NCI-H69 (cell line): ENCODE data around the gene TBX18.
A peak's percentile ranks its signal among the peaks of the same experiment; 100 is the strongest.

ENCODE experiments used
- DNase-seq: peaks from one replicate; lab custom pipeline; 2025; lab: John Stamatoyannopoulos, UW

TBX18 gene

DNA sequence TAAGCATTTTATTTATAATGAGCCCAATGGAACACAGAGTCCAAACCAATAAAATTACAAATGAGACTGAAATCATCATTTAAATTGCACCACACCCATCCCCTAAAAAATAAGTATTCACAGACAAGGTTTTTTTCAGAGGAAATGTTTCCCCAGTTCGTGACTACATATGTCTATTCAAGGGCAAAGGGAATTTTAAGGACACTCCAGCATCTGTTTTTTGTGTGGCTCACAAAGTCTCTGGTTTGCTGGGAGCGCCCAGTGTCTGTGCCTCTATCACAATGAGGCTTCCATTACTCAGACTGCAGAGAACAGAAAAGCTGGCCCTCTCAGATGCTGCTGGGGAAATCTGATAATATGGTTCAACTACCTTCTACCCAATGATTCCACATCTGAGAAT is 16.0 kb downstream of the TBX18 start:
- no peak for DNase-seq

GRCh38 chr6:84743616-84744015 is 20.8 kb downstream of the TBX18 start:
- no peak for DNase-seq

DNA sequence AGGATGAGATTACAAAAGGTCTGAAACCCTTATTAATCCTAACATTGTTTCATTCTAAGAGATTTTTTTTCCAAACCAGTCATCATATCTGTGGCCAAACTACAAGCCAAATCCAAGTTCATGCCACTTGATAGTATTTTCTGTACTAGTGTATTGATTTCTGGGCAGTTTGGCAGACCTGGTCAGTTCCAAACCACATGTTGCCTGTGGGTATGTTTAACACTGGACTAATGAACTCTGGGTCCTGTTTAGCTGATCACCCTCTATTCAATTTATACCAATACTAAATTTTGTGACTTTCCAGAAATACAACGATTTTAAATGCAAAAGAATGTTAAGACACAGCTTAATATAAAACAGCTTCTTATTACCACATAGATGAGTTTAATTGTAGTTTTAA is 24.0 kb downstream of the TBX18 start:
- no peak for DNase-seq

- DNase-seq, result no peak
These were observed 24.6 kb downstream of the TBX18 start for GRCh38 chr6:84739866-84740208.

- no peak for DNase-seq
These were observed 25.2 kb downstream of the TBX18 start for GRCh38 chr6:84738996-84739865.

DNA sequence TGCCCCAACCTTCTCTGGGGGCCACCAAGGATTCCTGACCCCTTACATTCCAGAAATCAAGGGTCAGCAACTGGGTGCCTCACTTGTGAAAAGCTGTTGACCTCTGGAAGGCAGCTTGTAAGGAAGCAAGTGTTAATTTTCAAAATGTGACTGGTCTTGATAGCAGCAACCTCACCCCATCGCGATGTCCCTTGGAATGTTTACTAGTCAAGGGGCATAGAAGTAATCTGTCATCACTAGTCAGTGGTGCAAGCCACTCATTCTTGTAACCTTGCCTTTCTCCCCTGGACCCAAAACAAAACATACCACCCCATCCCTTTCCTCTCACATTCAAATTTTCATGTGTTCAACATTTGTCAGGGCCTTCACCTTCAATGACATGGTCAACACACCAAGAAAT is 30.5 kb downstream of the TBX18 start:
- DNase-seq, result no peak

DNA sequence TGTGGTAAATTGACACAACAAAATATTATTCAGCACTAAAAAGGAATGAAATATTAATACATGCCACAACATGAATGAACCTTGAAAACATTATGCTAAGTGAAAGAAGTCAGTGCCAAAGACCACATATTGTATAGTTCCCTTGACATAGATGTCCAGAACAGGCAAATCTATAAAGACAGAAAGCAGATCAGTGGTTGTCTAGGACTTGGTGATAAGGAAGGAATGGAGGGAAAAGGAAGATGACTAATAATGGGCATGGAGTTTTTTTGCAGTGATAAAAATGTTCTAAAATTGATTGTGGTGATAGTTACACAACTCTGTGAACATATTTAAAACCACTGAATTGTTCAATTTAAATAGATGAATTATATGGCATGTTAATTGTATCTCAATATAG is 32.5 kb downstream of the TBX18 start:
- DNase-seq, result no peak

DNA sequence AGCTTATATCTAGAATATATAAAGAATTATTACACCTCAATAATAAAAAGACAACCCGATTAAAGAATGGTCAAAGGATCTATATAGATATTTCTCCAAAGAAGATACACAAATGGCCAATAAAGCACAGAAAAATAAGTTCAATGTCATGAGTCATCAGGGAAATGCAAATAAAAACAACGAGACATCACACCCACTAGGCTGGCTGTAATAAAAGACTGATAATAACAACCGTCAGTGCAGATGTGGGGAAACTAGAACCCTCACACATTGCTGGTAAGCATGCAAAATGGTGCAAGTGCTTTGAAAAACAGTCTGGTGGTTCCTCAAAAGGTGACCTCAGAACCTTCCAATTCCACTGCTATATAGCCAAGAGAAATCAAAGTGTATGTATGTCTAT is 33.0 kb downstream of the TBX18 start:
- no peak for DNase-seq

DNA sequence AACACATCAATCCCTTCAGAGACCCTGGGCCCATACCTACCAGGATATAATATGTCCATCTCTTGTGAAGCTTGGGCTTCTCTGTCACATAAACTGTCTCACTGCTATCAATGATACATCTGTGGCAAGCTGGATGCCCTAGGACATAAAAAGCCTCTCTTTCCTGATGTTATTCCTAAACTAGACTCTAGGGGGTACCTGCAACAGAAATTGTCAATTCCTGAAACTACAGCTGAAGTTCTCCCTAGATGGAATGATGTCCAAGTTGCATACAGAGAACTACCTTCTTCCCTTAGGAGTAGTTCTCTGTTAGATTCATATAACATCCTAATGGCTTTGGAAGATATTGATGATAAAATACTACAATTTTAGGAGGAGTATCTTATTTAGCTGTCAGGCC is 35.8 kb downstream of the TBX18 start:
- DNase-seq, result peak; percentile 25

- no peak for DNase-seq
These were observed 45.2 kb downstream of the TBX18 start for GRCh38 chr6:84719152-84719551.

DNA sequence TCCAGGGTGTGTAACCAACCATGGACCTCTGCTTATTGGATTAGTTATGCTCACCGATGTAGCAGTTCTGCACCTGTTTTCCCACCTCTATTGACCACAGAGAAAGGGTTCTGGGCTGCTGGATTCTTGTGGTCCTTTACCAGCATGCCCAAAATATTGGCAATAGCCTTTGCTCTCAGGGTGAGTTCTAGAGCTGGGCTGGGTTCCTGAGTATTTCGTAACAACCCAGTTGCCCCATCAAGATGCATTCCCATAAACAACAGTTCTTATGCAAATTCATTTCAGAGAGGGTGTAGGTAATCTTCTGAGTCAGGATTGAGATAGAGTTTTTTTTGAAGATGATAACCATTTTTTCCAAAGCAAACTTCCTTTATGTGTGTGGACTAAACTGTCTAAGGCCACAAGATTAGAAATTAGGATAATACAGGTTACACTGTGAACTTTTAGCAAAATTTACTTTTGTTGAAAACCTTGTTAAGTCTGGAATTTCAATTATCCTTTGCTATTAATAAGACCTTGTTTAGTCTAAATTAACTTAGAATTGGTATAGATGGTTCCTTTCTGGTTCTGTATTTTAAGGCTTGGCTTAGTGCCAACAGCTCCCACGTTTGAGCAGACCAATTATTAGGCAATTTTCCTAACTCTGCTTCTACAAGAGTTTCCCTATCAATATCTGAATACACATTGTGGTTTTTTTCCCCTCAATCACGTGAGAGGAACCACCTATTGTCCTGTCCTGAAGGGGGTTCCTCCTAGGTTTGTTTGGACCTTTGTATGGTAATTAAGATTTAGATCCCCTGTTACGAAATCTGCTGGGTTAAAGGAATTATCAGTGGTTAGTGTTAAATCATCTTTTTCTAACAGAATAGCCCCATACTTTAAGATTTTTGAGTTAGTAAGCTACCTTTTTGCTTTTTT is 46.1 kb downstream of the TBX18 start:
- DNase-seq, result no peak

DNA sequence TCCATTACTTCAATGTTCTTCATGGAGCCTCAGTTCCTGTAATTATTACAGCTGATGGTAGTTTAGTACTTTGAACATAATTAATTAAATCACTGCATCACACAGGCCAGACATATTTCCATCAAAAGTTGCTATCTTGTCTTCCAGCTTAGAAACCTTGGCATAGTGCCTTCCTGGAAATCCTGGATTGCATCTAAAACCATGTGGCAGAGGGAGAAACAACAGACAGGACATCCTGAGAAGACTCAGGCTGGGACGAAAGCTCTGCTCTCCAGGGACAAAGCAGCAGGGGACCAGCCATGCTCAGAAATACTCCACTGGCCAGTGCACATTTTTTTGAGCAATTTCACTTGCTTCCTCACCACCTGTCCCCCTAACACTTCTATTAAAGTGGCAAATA is 55.3 kb downstream of the TBX18 start:
- no peak for DNase-seq

GRCh38 chr6:84707171-84707570 is 57.2 kb downstream of the TBX18 start:
- DNase-seq, result no peak

DNA sequence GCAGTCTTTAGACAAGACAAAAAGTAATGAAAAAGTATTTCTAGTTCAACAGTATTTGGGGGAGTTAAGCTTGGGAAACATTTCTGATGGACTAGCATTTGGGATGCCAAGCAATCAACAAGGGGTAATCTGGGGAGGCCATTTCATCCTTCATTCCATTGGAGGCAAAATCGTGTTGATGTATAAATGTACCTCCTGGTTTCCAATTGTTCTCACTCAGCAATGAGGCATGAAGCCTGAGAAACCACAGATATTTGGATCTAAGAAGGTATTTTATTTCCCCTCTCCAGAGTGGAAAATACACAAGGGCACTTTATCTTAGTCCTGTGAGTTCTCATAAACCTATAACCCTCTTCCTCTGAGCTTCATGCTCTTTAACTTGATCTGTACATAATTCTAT is 68.2 kb downstream of the TBX18 start:
- no peak for DNase-seq

GRCh38 chr6:84691978-84692623 is 72.3 kb downstream of the TBX18 start:
- DNase-seq, result no peak

DNA sequence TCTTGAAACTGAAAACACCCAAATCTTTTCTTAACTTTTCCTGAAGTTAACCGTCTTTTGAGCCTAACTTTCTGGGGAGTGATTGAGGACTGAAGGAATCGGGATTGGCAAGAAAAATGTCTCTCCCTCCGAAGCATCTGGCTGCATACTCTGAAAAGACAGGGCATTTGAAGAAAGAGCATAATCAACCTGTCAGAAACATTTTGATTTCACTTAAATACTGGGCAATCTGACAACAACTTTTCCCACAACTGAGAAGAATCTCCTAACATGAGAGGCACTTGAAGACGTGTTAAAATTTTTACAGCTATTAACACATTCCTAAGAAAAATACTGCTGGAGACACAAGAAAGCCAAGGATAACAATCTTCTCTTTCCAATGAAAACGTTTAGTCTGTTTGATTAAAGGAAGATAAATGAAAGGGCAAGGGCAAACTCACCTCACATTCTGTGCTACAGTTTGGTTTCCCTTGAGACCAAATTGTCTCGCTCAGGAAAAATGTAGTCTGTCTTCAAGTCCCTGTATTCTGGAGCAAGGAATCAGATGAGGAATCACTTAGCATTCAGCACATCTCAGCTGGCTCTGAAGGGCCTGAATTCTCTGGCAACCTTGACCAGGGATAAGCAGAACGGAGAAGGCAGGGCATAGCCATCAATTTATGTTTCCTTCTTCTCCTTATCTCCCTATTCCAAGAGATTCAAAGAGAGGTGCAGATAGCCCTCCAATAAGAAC is 76.1 kb downstream of the TBX18 start:
- DNase-seq, result no peak

DNA sequence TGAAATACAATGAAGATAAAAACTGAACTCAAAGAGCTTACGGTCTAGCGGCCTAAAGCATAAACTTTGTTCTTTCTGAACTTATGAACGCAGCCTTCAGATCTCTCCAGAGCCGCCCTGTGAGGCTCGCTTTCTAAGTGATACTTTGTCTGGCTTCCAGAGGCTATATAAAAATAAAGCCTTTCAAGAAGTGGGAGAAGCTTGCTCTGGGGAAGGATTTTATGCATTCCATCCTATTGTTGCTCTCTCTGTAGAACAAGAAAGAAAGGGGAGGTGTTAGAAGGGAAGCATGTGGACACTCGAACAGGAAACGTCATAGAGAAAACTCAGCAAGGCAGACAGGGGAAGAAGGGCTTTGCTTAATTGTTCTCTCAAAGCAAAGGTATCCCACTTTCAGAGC is 77.0 kb downstream of the TBX18 start:
- no peak for DNase-seq

GRCh38 chr6:84685983-84686584 is 78.3 kb downstream of the TBX18 start:
- DNase-seq, result peak; percentile 4

DNA sequence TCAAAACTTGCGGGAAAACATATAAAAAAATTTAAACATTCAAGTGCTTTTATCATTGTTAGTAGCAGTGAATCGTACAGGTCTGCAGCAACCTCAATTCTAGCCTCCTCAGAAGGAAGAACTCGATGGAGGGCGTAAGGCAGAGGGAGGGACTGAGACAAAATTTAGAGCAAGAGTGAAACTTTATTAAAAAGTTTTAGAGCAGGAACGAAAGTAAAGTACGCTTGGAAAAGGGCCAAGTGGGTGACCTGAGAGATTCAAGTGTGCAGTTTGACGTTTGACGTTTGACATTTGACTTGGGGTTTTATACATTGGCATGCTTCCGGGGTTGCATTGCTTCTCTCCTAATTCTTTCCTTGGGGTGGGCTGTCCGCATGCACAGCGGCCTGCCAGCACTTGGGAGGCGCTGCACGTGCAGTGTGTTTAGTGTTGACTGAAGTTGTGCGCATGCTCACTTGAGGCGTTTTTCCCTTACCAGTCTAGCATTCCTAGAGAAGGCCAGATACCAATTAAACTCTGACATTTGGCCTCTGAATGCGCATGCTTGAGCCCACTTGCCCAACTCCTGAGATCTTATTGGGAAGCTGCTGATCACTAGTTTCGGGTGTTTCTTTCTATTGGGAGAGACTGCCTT is 82.6 kb downstream of the TBX18 start:
- DNase-seq, result no peak

- DNase-seq, result no peak
These were observed 88.7 kb downstream of the TBX18 start for GRCh38 chr6:84675651-84676050.

DNA sequence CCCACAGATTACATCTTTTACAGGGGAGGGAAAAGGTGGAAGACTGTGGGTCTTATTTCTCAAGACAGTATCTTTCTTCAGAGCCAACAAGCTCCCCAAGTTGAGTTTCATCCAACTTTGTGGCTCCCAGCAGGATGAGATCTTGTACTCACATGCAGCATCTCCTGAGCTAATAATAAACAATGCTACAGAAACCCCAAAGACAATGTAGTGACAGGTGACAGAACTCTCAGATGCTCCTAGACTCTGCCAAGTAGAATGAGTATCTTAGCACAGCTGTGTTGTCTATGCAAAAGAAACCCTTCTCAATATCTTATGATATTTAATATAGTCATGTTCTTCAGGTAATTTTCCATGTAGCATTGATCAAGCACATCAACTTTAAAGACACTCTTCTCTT is 90.0 kb downstream of the TBX18 start:
- no peak for DNase-seq
